Amygdala (tissue), 56 donors: Measurements from ENCODE around the gene TBC1D22A.

ENCODE experiments used
- DNase-seq, 56 donors: peaks; one replicate each; lab custom pipeline; 2025; lab: John Stamatoyannopoulos, UW

The TBC1D22A gene

GRCh38 chr22:46915950-46916730 is 153.7 kb downstream of the TBC1D22A start:
- DNase-seq: no peak

- no peak for DNase-seq
Measured at GRCh38 chr22:46916886-46917770, 154.7 kb downstream of the TBC1D22A start.

GRCh38 chr22:46917771-46918101 is 155.3 kb downstream of the TBC1D22A start:
- DNase-seq: no peak

GRCh38 chr22:46918197-46918596 is 155.7 kb downstream of the TBC1D22A start:
- no peak for DNase-seq

GRCh38 chr22:46922037-46922436 is 159.6 kb downstream of the TBC1D22A start:
- no peak for DNase-seq

- DNase-seq: no peak
Measured at GRCh38 chr22:46923394-46923793, 160.9 kb downstream of the TBC1D22A start.

- no peak for DNase-seq
Measured at GRCh38 chr22:46925818-46926217, 163.4 kb downstream of the TBC1D22A start.

- DNase-seq: no peak
Measured at GRCh38 chr22:46929046-46929709, 166.7 kb downstream of the TBC1D22A start.

- no peak for DNase-seq
Measured at GRCh38 chr22:46929710-46930204, 167.3 kb downstream of the TBC1D22A start.

- DNase-seq: no peak
Measured at GRCh38 chr22:46931414-46931813, 169.0 kb downstream of the TBC1D22A start.

GRCh38 chr22:46931881-46932280 is 169.4 kb downstream of the TBC1D22A start:
- DNase-seq: no peak

- DNase-seq: no peak
Measured at GRCh38 chr22:46933040-46933930, 170.8 kb downstream of the TBC1D22A start.

GRCh38 chr22:46934172-46934745 is 171.8 kb downstream of the TBC1D22A start:
- DNase-seq: no peak

- DNase-seq: no peak
Measured at GRCh38 chr22:46934746-46935491, 172.5 kb downstream of the TBC1D22A start.

GRCh38 chr22:46935506-46936377 is 173.3 kb downstream of the TBC1D22A start:
- no peak for DNase-seq

GRCh38 chr22:46936378-46936903 is 174.0 kb downstream of the TBC1D22A start:
- peak in 6 of 56 donors; percentile 6 to 33 (median 22) for DNase-seq

- no peak for DNase-seq
Measured at GRCh38 chr22:46937185-46937584, 174.7 kb downstream of the TBC1D22A start.

GRCh38 chr22:46937939-46938338 is 175.5 kb downstream of the TBC1D22A start:
- DNase-seq: no peak
